ENCODE results near the gene LDLRAD2.
"Not testable (repeated sequence)": the region's sequence is repeated elsewhere in the genome, so short reads cannot be mapped to it uniquely, and the experiment has no call there.

Gene LDLRAD2

GRCh38 chr1:21783679-21784603 is 28.1 kb upstream of the LDLRAD2 start:
- Histone ChIP-seq H3K36me3 (ENCODE audit: control insufficient read depth in 2 of 2, insufficient read depth in 2 of 2, low read length in 2 of 2) (no peaks in the 10 kb centered on the region), H3K4me1 (ENCODE audit: control insufficient read depth in 2 of 2, insufficient read depth in 2 of 2, low read length in 2 of 2) (peaks cover 4 to 6% of the 10 kb centered on the region in 2 donors), H3K9ac (ENCODE audit: low read depth in 1 of 2, low read length in 2 of 2) (peak overlapping the region; percentile 100), H3K4me3 (ENCODE audit: low read length in 2 of 2) (peak overlapping the region; percentile 91 to 99), H3K27me3 (ENCODE audit: control insufficient read depth in 2 of 2, insufficient read depth in 2 of 2, low read length in 2 of 2) (no peaks in the 10 kb centered on the region), H3K9me3 (ENCODE audit: control insufficient read depth in 2 of 2, low read length in 2 of 2) (no peaks in the 10 kb centered on the region), H3K27ac (ENCODE audit: low read depth in 2 of 2, low read length in 2 of 2) (peak overlapping the region; percentile 100)

- not testable (repeated sequence) for H3K9me3 ChIP-seq (ENCODE audit: control insufficient read depth in 2 of 2, low read length in 2 of 2); H3K9ac ChIP-seq (ENCODE audit: low read depth in 1 of 2, low read length in 2 of 2); H3K27ac ChIP-seq (ENCODE audit: low read depth in 2 of 2, low read length in 2 of 2); H3K36me3 ChIP-seq (ENCODE audit: control insufficient read depth in 2 of 2, insufficient read depth in 2 of 2, low read length in 2 of 2); H3K4me3 ChIP-seq (ENCODE audit: low read length in 2 of 2); H3K27me3 ChIP-seq (ENCODE audit: control insufficient read depth in 2 of 2, insufficient read depth in 2 of 2, low read length in 2 of 2); H3K4me1 ChIP-seq (ENCODE audit: control insufficient read depth in 2 of 2, insufficient read depth in 2 of 2, low read length in 2 of 2)
These were observed 26.3 kb upstream of the LDLRAD2 start for GRCh38 chr1:21785764-21786163.

DNA sequence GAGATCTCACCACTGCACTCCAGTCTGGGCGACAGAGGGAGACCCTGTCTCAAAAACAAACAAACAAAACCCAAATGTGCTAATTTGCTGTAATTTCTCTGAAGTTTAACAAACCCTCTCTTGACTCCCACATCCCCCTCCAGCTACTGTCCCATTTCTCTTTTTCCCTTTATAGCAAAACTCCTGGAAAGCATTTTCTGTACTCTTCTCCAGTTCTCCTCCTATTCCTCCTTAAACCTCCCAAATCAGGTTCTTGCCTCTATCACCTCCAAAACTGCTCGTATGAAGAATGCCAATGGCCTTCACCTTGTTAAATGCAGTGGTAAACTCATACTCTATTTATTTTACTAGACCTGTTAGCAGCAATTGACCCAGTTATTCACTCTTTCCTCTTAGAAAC is 25.4 kb upstream of the LDLRAD2 start:
- no peak overlapping the region for H3K9ac ChIP-seq (ENCODE audit: low read depth in 1 of 2, low read length in 2 of 2)
- H3K27me3 ChIP-seq (ENCODE audit: control insufficient read depth in 2 of 2, insufficient read depth in 2 of 2, low read length in 2 of 2), result no peaks in the 10 kb centered on the region
- H3K36me3 ChIP-seq (ENCODE audit: control insufficient read depth in 2 of 2, insufficient read depth in 2 of 2, low read length in 2 of 2), result no peaks in the 10 kb centered on the region
- H3K4me1 ChIP-seq (ENCODE audit: control insufficient read depth in 2 of 2, insufficient read depth in 2 of 2, low read length in 2 of 2), result peaks cover 3% of the 10 kb centered on the region in 2 donors
- H3K27ac ChIP-seq (ENCODE audit: low read depth in 2 of 2, low read length in 2 of 2), result no peak overlapping the region
- no peak overlapping the region for H3K4me3 ChIP-seq (ENCODE audit: low read length in 2 of 2)
- H3K9me3 ChIP-seq (ENCODE audit: control insufficient read depth in 2 of 2, low read length in 2 of 2), result no peaks in the 10 kb centered on the region

DNA sequence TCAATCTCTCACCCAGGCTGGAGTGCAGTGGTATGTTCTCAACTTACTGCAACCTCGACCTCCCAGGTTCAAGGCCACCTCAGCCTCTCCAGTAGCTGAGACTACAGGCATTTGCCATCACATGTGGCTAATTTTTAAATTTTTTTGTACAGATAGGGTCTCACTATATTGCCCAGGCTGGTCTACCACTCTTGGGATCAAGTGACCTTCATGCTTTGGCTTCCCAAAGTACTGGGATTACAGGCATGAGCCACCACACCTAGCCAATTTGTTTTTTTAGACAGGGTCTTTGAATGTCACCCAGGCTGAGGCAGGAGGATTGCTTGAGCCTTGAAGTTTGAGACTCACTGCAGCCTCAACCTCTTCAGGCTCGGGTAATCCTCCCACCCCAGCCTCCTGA is 19.0 kb upstream of the LDLRAD2 start:
- Histone ChIP-seq H3K4me1 (ENCODE audit: control insufficient read depth in 2 of 2, insufficient read depth in 2 of 2, low read length in 2 of 2) (no peaks in the 10 kb centered on the region), H3K9ac (ENCODE audit: low read depth in 1 of 2, low read length in 2 of 2) (no peak overlapping the region), H3K36me3 (ENCODE audit: control insufficient read depth in 2 of 2, insufficient read depth in 2 of 2, low read length in 2 of 2) (no peaks in the 10 kb centered on the region), H3K4me3 (ENCODE audit: low read length in 2 of 2) (no peak overlapping the region), H3K9me3 (ENCODE audit: control insufficient read depth in 2 of 2, low read length in 2 of 2) (peaks cover 0 to 5% of the 10 kb centered on the region in 2 donors), H3K27ac (ENCODE audit: low read depth in 2 of 2, low read length in 2 of 2) (no peak overlapping the region), H3K27me3 (ENCODE audit: control insufficient read depth in 2 of 2, insufficient read depth in 2 of 2, low read length in 2 of 2) (no peaks in the 10 kb centered on the region)

DNA sequence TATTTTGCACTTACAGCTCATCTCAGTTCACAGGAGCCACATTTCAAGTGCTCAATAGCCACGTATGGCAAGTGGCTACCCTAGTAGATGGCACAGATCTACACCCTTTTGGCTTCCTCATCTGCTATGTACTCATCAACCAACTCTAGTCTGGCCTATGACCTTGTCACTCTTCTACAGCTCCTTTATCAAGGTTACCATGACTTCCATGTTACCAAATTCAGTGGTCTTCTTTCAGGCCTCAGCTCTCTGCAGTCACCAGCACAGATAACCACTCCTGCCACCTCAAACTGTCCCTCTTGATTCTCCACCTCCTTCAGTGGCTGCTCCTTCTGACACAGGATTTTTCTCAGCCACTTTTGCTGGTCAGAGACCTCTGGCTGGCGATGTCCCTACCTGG is 17.4 kb upstream of the LDLRAD2 start:
- Histone ChIP-seq H3K9ac (ENCODE audit: low read depth in 1 of 2, low read length in 2 of 2) (no peak overlapping the region), H3K4me1 (ENCODE audit: control insufficient read depth in 2 of 2, insufficient read depth in 2 of 2, low read length in 2 of 2) (no peaks in the 10 kb centered on the region), H3K27me3 (ENCODE audit: control insufficient read depth in 2 of 2, insufficient read depth in 2 of 2, low read length in 2 of 2) (no peaks in the 10 kb centered on the region), H3K9me3 (ENCODE audit: control insufficient read depth in 2 of 2, low read length in 2 of 2) (peaks cover 0 to 5% of the 10 kb centered on the region in 2 donors), H3K27ac (ENCODE audit: low read depth in 2 of 2, low read length in 2 of 2) (no peak overlapping the region), H3K36me3 (ENCODE audit: control insufficient read depth in 2 of 2, insufficient read depth in 2 of 2, low read length in 2 of 2) (no peaks in the 10 kb centered on the region), H3K4me3 (ENCODE audit: low read length in 2 of 2) (no peak overlapping the region)

- H3K27ac ChIP-seq (ENCODE audit: low read depth in 2 of 2, low read length in 2 of 2), result no peak overlapping the region
- H3K9me3 ChIP-seq (ENCODE audit: control insufficient read depth in 2 of 2, low read length in 2 of 2), result peaks cover 0 to 5% of the 10 kb centered on the region in 2 donors
- H3K4me1 ChIP-seq (ENCODE audit: control insufficient read depth in 2 of 2, insufficient read depth in 2 of 2, low read length in 2 of 2), result no peaks in the 10 kb centered on the region
- no peak overlapping the region for H3K4me3 ChIP-seq (ENCODE audit: low read length in 2 of 2)
- no peak overlapping the region for H3K9ac ChIP-seq (ENCODE audit: low read depth in 1 of 2, low read length in 2 of 2)
- H3K36me3 ChIP-seq (ENCODE audit: control insufficient read depth in 2 of 2, insufficient read depth in 2 of 2, low read length in 2 of 2), result no peaks in the 10 kb centered on the region
- no peaks in the 10 kb centered on the region for H3K27me3 ChIP-seq (ENCODE audit: control insufficient read depth in 2 of 2, insufficient read depth in 2 of 2, low read length in 2 of 2)
These were observed 17.0 kb upstream of the LDLRAD2 start for GRCh38 chr1:21795075-21795474.

DNA sequence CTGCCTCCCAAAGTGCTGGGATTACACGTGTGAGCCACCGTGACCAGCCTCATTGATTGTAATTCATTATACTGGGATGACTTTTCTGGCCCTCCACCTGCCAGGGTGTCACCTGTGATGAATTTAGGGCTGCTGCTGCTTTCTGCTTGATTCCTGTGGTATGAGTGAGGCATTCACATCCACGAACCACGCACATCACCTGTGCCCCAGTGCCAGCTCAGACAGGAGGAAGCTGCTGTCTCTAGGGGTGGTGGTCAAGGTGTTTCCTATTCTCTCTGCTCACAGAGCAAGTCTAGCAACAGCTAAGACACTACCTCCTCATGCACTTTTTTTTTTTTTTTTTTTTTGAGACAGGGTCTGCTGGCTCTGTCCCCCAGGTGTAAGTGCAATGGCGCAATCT is 12.3 kb upstream of the LDLRAD2 start:
- Histone ChIP-seq H3K4me3 (ENCODE audit: low read length in 2 of 2) (no peak overlapping the region), H3K27me3 (ENCODE audit: control insufficient read depth in 2 of 2, insufficient read depth in 2 of 2, low read length in 2 of 2) (no peaks in the 10 kb centered on the region), H3K27ac (ENCODE audit: low read depth in 2 of 2, low read length in 2 of 2) (no peak overlapping the region), H3K9ac (ENCODE audit: low read depth in 1 of 2, low read length in 2 of 2) (no peak overlapping the region), H3K36me3 (ENCODE audit: control insufficient read depth in 2 of 2, insufficient read depth in 2 of 2, low read length in 2 of 2) (no peaks in the 10 kb centered on the region), H3K9me3 (ENCODE audit: control insufficient read depth in 2 of 2, low read length in 2 of 2) (peaks cover 0 to 5% of the 10 kb centered on the region in 2 donors), H3K4me1 (ENCODE audit: control insufficient read depth in 2 of 2, insufficient read depth in 2 of 2, low read length in 2 of 2) (no peaks in the 10 kb centered on the region)

GRCh38 chr1:21801100-21801499 is 11.0 kb upstream of the LDLRAD2 start:
- H3K36me3 ChIP-seq (ENCODE audit: control insufficient read depth in 2 of 2, insufficient read depth in 2 of 2, low read length in 2 of 2), result no peaks in the 10 kb centered on the region
- H3K4me1 ChIP-seq (ENCODE audit: control insufficient read depth in 2 of 2, insufficient read depth in 2 of 2, low read length in 2 of 2), result no peaks in the 10 kb centered on the region
- no peaks in the 10 kb centered on the region for H3K9me3 ChIP-seq (ENCODE audit: control insufficient read depth in 2 of 2, low read length in 2 of 2)
- H3K4me3 ChIP-seq (ENCODE audit: low read length in 2 of 2), result no peak overlapping the region
- H3K9ac ChIP-seq (ENCODE audit: low read depth in 1 of 2, low read length in 2 of 2), result no peak overlapping the region
- H3K27me3 ChIP-seq (ENCODE audit: control insufficient read depth in 2 of 2, insufficient read depth in 2 of 2, low read length in 2 of 2), result no peaks in the 10 kb centered on the region
- H3K27ac ChIP-seq (ENCODE audit: low read depth in 2 of 2, low read length in 2 of 2), result no peak overlapping the region

GRCh38 chr1:21804536-21804935 is 7.5 kb upstream of the LDLRAD2 start:
- no peak overlapping the region for H3K27ac ChIP-seq (ENCODE audit: low read depth in 2 of 2, low read length in 2 of 2)
- no peak overlapping the region for H3K9ac ChIP-seq (ENCODE audit: low read depth in 1 of 2, low read length in 2 of 2)
- no peak overlapping the region for H3K4me3 ChIP-seq (ENCODE audit: low read length in 2 of 2)

GRCh38 chr1:21813542-21813941 is 1.5 kb downstream of the LDLRAD2 start:
- Histone ChIP-seq H3K27ac (ENCODE audit: low read depth in 2 of 2, low read length in 2 of 2) (no peak overlapping the region), H3K9ac (ENCODE audit: low read depth in 1 of 2, low read length in 2 of 2) (no peak overlapping the region), H3K36me3 (ENCODE audit: control insufficient read depth in 2 of 2, insufficient read depth in 2 of 2, low read length in 2 of 2) (no peaks in the 10 kb centered on the region), H3K27me3 (ENCODE audit: control insufficient read depth in 2 of 2, insufficient read depth in 2 of 2, low read length in 2 of 2) (peaks cover 0 to 2% of the 10 kb centered on the region in 2 donors), H3K9me3 (ENCODE audit: control insufficient read depth in 2 of 2, low read length in 2 of 2) (no peaks in the 10 kb centered on the region), H3K4me3 (ENCODE audit: low read length in 2 of 2) (no peak overlapping the region), H3K4me1 (ENCODE audit: control insufficient read depth in 2 of 2, insufficient read depth in 2 of 2, low read length in 2 of 2) (no peaks in the 10 kb centered on the region)

More at GRCh38 chr1:21804536-21804935, 7.5 kb upstream of the LDLRAD2 start:
- Histone ChIP-seq H3K36me3 (ENCODE audit: control insufficient read depth in 2 of 2, insufficient read depth in 2 of 2, low read length in 2 of 2) (no peaks in the 10 kb centered on the region), H3K4me1 (ENCODE audit: control insufficient read depth in 2 of 2, insufficient read depth in 2 of 2, low read length in 2 of 2) (no peaks in the 10 kb centered on the region), H3K9me3 (ENCODE audit: control insufficient read depth in 2 of 2, low read length in 2 of 2) (no peaks in the 10 kb centered on the region), H3K27me3 (ENCODE audit: control insufficient read depth in 2 of 2, insufficient read depth in 2 of 2, low read length in 2 of 2) (no peaks in the 10 kb centered on the region)

Measured in mucosa of rectum (tissue), 2 donors.